ENCODE results near the gene LANCL1.

- no peak for TF ChIP-seq CTCF (IDR thresholded peaks at IDR 0.05; ENCODE audit: poor library complexity, severe bottlenecking)
- TF ChIP-seq EZH2 (IDR thresholded peaks at IDR 0.05; ENCODE audit: borderline replicate concordance, insufficient read depth, low read length, poor library complexity, severe bottlenecking): no peak
- no peak for TF ChIP-seq EP300 (conservative IDR thresholded peaks at IDR 0.05; ENCODE audit: poor library complexity, severe bottlenecking)
- no peak for TF ChIP-seq POLR2AphosphoS5 (IDR thresholded peaks at IDR 0.05)
- TF ChIP-seq REST (IDR thresholded peaks at IDR 0.05; ENCODE audit: borderline replicate concordance): no peak
Observed at GRCh38 chr2:210442878-210443277, 33.7 kb downstream of the LANCL1 start.
